SK-MEL-5 (cell line): ENCODE data around the gene EARS2. TPM values are rescaled to one million over a fixed set of nuclear protein-coding genes. Genes with fewer than 3 reads are reported as not detected.
"Not testable (repeated sequence)": the region's sequence is repeated elsewhere in the genome, so short reads cannot be mapped to it uniquely, and the experiment has no call there.

Experiments used
- DNase-seq: peaks from one replicate; pipeline ENCODE4 v3.0.0-alpha.2; 2016; ENCODE audit warnings: low read depth, low spot score
- in situ Hi-C: cut with HindIII; loops from 2 replicates; pipeline ENCODE4 v1.10.0; 2016; ENCODE audit warnings: low sequenced_read_pairs, high pct_unique_total_duplicates, low pct_unique_long_range_greater_than_20kb
- total RNA-seq: library from RNA; depleted of rRNA; stranded (reverse); fragments of >200 nt; shearing (Covaris generic); gene quantifications from 2 replicates; pipeline ENCODE4 v1.2.3, GENCODE V29; 2014

The EARS2 gene
- total RNA-seq, 1 experiment from 2014 or later, result 41.9 TPM

GRCh38 chr16:23515881-23516280, 41.3 kb downstream of the EARS2 start:
- no peak for DNase-seq
- in situ Hi-C loops, result no loop called here

GRCh38 chr16:23514381-23515152, 42.6 kb downstream of the EARS2 start:
- in situ Hi-C loops, result no loop called here
- DNase-seq, result no peak

- no peak for DNase-seq
- in situ Hi-C loops, result no loop called here
Measured at GRCh38 chr16:23512168-23512695, 44.9 kb downstream of the EARS2 start.

- in situ Hi-C loops, result no loop called here
- no peak for DNase-seq
Measured at GRCh38 chr16:23511731-23512130, 45.4 kb downstream of the EARS2 start.

- in situ Hi-C loops, DNase-seq: not testable (repeated sequence)
Measured at GRCh38 chr16:23510915-23511270, 46.3 kb downstream of the EARS2 start.

GRCh38 chr16:23510164-23510914, 46.8 kb downstream of the EARS2 start, which contains the start of gene GGA2:
Gene GGA2, minus strand, starts transcription at chr16:23510494. Its CDS starts 83 bp downstream, at chr16:23510411.
- peak; percentile 77 for DNase-seq
- in situ Hi-C loops, result no loop called here

- DNase-seq, result no peak
- in situ Hi-C loops, result no loop called here
Measured at GRCh38 chr16:23509782-23510163, 47.4 kb downstream of the EARS2 start.

GRCh38 chr16:23509441-23509754, 47.8 kb downstream of the EARS2 start:
- in situ Hi-C loops, result no loop called here
- no peak for DNase-seq

GRCh38 chr16:23508589-23509440, 48.3 kb downstream of the EARS2 start:
- no peak for DNase-seq
- in situ Hi-C loops, result no loop called here

GRCh38 chr16:23506606-23506994, 50.5 kb downstream of the EARS2 start:
- in situ Hi-C loops, result no loop called here
- DNase-seq, result no peak

- peak; percentile 40 for DNase-seq
- in situ Hi-C loops, result no loop called here
Measured at GRCh38 chr16:23505671-23506605, 51.2 kb downstream of the EARS2 start.

- in situ Hi-C loops, result no loop called here
- DNase-seq, result no peak
Measured at GRCh38 chr16:23505180-23505665, 51.9 kb downstream of the EARS2 start.

GRCh38 chr16:23504453-23505179, 52.5 kb downstream of the EARS2 start:
- peak; percentile 56 for DNase-seq
- in situ Hi-C loops, result no loop called here

GRCh38 chr16:23504076-23504452, 53.1 kb downstream of the EARS2 start:
- in situ Hi-C loops, result no loop called here
- DNase-seq, result no peak

- no peak for DNase-seq
- in situ Hi-C loops, result no loop called here
Measured at GRCh38 chr16:23502466-23502865, 54.7 kb downstream of the EARS2 start.

- in situ Hi-C loops, result no loop called here
- DNase-seq, result no peak
Measured at GRCh38 chr16:23501291-23501690, 55.9 kb downstream of the EARS2 start.
